NCI-H2081 treated with DMSO at 0.1 percent for 48 hours (cell line): ENCODE results near the gene KCNMA1.

Source experiments
- DNase-seq: peaks from one replicate; lab custom pipeline; 2025; lab: John Stamatoyannopoulos, UW

The KCNMA1 gene

GRCh38 chr10:77079592-77080300 lies 557.9 kb downstream of the KCNMA1 start:
- DNase-seq = no peak

GRCh38 chr10:77077316-77077945 lies 560.2 kb downstream of the KCNMA1 start:
- DNase-seq = no peak

GRCh38 chr10:77075926-77076325 lies 561.7 kb downstream of the KCNMA1 start:
- no peak for DNase-seq

GRCh38 chr10:77074104-77074624 lies 563.4 kb downstream of the KCNMA1 start:
- no peak for DNase-seq

- DNase-seq = no peak
These were observed 564.0 kb downstream of the KCNMA1 start for GRCh38 chr10:77073663-77073960.

- DNase-seq = no peak
These were observed 564.6 kb downstream of the KCNMA1 start for GRCh38 chr10:77072836-77073662.

GRCh38 chr10:77072361-77072835 lies 565.2 kb downstream of the KCNMA1 start:
- DNase-seq = no peak

- DNase-seq = no peak
These were observed 565.7 kb downstream of the KCNMA1 start for GRCh38 chr10:77071956-77072355.

- no peak for DNase-seq
These were observed 566.6 kb downstream of the KCNMA1 start for GRCh38 chr10:77071001-77071511.

GRCh38 chr10:77070346-77070745 lies 567.3 kb downstream of the KCNMA1 start:
- no peak for DNase-seq

GRCh38 chr10:77068969-77069368 lies 568.6 kb downstream of the KCNMA1 start:
- no peak for DNase-seq

GRCh38 chr10:77068272-77068671 lies 569.3 kb downstream of the KCNMA1 start:
- DNase-seq = no peak

- no peak for DNase-seq
These were observed 575.2 kb downstream of the KCNMA1 start for GRCh38 chr10:77062381-77062780.

- no peak for DNase-seq
These were observed 576.7 kb downstream of the KCNMA1 start for GRCh38 chr10:77060913-77061312.

GRCh38 chr10:77056650-77057049 lies 581.0 kb downstream of the KCNMA1 start:
- no peak for DNase-seq

- no peak for DNase-seq
These were observed 585.0 kb downstream of the KCNMA1 start for GRCh38 chr10:77052593-77052992.

- no peak for DNase-seq
These were observed 585.8 kb downstream of the KCNMA1 start for GRCh38 chr10:77051837-77052236.

GRCh38 chr10:77049896-77050295 lies 587.7 kb downstream of the KCNMA1 start:
- DNase-seq = no peak

GRCh38 chr10:77049146-77049545 lies 588.5 kb downstream of the KCNMA1 start:
- no peak for DNase-seq

- no peak for DNase-seq
These were observed 592.5 kb downstream of the KCNMA1 start for GRCh38 chr10:77045085-77045484.

- no peak for DNase-seq
These were observed 594.2 kb downstream of the KCNMA1 start for GRCh38 chr10:77043420-77043763.

- DNase-seq = no peak
These were observed 594.7 kb downstream of the KCNMA1 start for GRCh38 chr10:77042706-77043419.
